GM19463 (cell line): ENCODE measurements around the gene ZNF667.

ENCODE experiments used
- ATAC-seq: cut with Tn5 transposase; IDR thresholded peaks from one replicate; pipeline ENCODE4 v1.9.1; 2021; ENCODE audit warnings: mild to moderate bottlenecking, moderate library complexity; ENCODE audit not compliant: unreplicated experiment

ZNF667 gene

GRCh38 chr19:56393119-56394012 is 83.8 kb downstream of the ZNF667 start, which contains the start of gene ZNF582:
Gene ZNF582 (minus strand): TSS chr19:56393534. CDS start chr19:56391752, 1,782 bp downstream.
- peak; percentile 96 for ATAC-seq
